Measurements from ENCODE around the gene AGBL3. TPM values are rescaled to one million over a fixed set of nuclear protein-coding genes. Genes with fewer than 3 reads are reported as not detected.

Gene AGBL3
- total and polyA plus RNA-seq, 2 of the 8 experiments (the other 6 are each of a cell fraction or from before 2014, with no cell fraction given) = 1.1 to 1.9 TPM

GRCh38 chr7:134954197-134955082 lies 31.9 kb upstream of the AGBL3 start (continued):
- TF ChIP-seq CHD7 (IDR thresholded peaks at IDR 0.05; ENCODE audit: insufficient replicate concordance, low read length) (no peak), CTCF (IDR thresholded peaks at IDR 0.05; ENCODE audit: control extremely low read depth in 1 of 3, insufficient read depth in 1 of 3, low read depth in 1 of 3, low read length in 3 of 3) (peak in 2 of 3 experiments; percentile 33 to 49; a peak in 2 of 4 replicates), KDM4A (IDR thresholded peaks at IDR 0.05; ENCODE audit: low read depth, low read length, severe bottlenecking) (no peak), RAD21 (IDR thresholded peaks at IDR 0.05 in 1 of 2, conservative IDR thresholded peaks at IDR 0.05 in 1 of 2; ENCODE audit: low read depth in 2 of 2, low read length in 2 of 2) (peak; percentile 69 to 74), CBX5 (IDR thresholded peaks at IDR 0.05; ENCODE audit: low read depth, low read length) (no peak), EGR1 (IDR thresholded peaks at IDR 0.05; ENCODE audit: borderline replicate concordance, low read depth, low read length) (no peak)

Measured in H1 (cell line).